GM12878 (cell line): Measurements from ENCODE around the gene ATP12A. TPM values are rescaled to one million over a fixed set of nuclear protein-coding genes. Genes with fewer than 3 reads are reported as not detected.

ENCODE experiments used
- ATAC-seq: fragments of 200-7000 bp; cut with Tn5 transposase; 3 replicates; pipeline ENCODE4 v1.9.1; 2020; ENCODE audit warnings: mild to moderate bottlenecking, moderate library complexity
- BruUV-seq: library from RNA; stranded (reverse); fragments of 400-500 nt; replicated peaks from 2 replicates; lab custom pipeline; 2021; lab: Mats Ljungman, UMichigan
- CTCF ChIA-PET: fragments of 300-600 bp; sonication (Branson Sonifier 250); formaldehyde crosslinking; extraction: SDS; loops from one replicate; lab custom pipeline; 2021; ENCODE audit warnings: inconsistent platforms; lab: Yijun Ruan, JAX
- POLR2A ChIA-PET: fragments of 350-600 bp; formaldehyde crosslinking; extraction: SDS; loops from one replicate; lab custom pipeline; 2021; ENCODE audit warnings: inconsistent platforms; lab: Charles Lee
- RAD21 ChIA-PET: fragments of 300-600 bp; sonication (Branson Sonifier 250); formaldehyde crosslinking; loops from one replicate; lab custom pipeline; 2023; ENCODE audit warnings: antibody characterized with exemption; ENCODE audit not compliant: unreplicated experiment; lab: Charles Lee
- SMC1A ChIA-PET: fragments of 300-600 bp; sonication (Branson Sonifier 250); formaldehyde crosslinking; loops from one replicate; lab custom pipeline; 2023; ENCODE audit not compliant: unreplicated experiment, uncharacterized antibody; lab: Charles Lee
- DNase-seq: peaks from one replicate; pipeline ENCODE4 v3.0.0-alpha.2; 2011; ENCODE audit warnings: low read depth, low spot score
- FAIRE-seq: peaks from 3 replicates; lab custom pipeline; 2011; peaks lifted over from hg19 to GRCh38; lab: Jason Lieb, UNC
- H2AFZ ChIP-seq: 2 replicates; pipeline ENCODE4 v1.6.0; 2011; ENCODE audit warnings: low read depth, low read length, control low read depth; ENCODE audit not compliant: control insufficient read depth
- H3K27ac ChIP-seq: 2 replicates; pipeline ENCODE4 v1.5.1; 2011; ENCODE audit warnings: control low read depth; ENCODE audit not compliant: control insufficient read depth, insufficient read depth
- H3K27me3 ChIP-seq, 2 experiments: replicated peaks in 1 of 2; 2 replicates each; pipeline versions ENCODE4 v1.6.0 to v1.6.1; 2011; ENCODE audit warnings: low read length in 1 of 2; ENCODE audit not compliant: control insufficient read depth in 2 of 2, insufficient read depth in 2 of 2
- H3K36me3 ChIP-seq, 2 experiments: 2 replicates each; pipeline ENCODE4 v1.5.1; 2011; ENCODE audit warnings: low read length in 1 of 2; ENCODE audit not compliant: control insufficient read depth in 2 of 2, insufficient read depth in 2 of 2
- H3K4me1 ChIP-seq: 2 replicates; pipeline ENCODE4 v1.6.1; 2011; ENCODE audit warnings: mild to moderate bottlenecking, low read length, moderate library complexity, mixed read lengths; ENCODE audit not compliant: control insufficient read depth, insufficient read depth
- H3K4me2 ChIP-seq: 2 replicates; pipeline ENCODE4 v1.6.0; 2011; ENCODE audit warnings: control low read depth; ENCODE audit not compliant: control insufficient read depth, insufficient read depth
- H3K4me3 ChIP-seq: fragments of 200-600 bp; sonication (generic); 2 replicates; pipeline ENCODE4 v1.5.1; 2016
- H3K79me2 ChIP-seq: 2 replicates; pipeline ENCODE4 v1.6.0; 2011; ENCODE audit warnings: low read length; ENCODE audit not compliant: control insufficient read depth, insufficient read depth
- H3K9ac ChIP-seq: 2 replicates; pipeline ENCODE4 v1.8.0; 2011; ENCODE audit warnings: low read length, control low read depth, mixed read lengths; ENCODE audit not compliant: control insufficient read depth, insufficient read depth
- H3K9me3 ChIP-seq: replicated peaks from 3 replicates; pipeline ENCODE4 v1.5.1; 2011; ENCODE audit warnings: mild to moderate bottlenecking, low read length; ENCODE audit not compliant: control insufficient read depth, insufficient read depth
- H4K20me1 ChIP-seq: 2 replicates; pipeline ENCODE4 v1.6.0; 2011; ENCODE audit not compliant: control insufficient read depth, insufficient read depth
- BHLHE40 ChIP-seq, 2 experiments: fragments of 450-650 bp in 1 of 2; IDR thresholded peaks; 2 replicates each; pipeline ENCODE4 v1.6.1; 2011 to 2017; ENCODE audit warnings: low read depth in 2 of 2, borderline replicate concordance in 1 of 2, improper control_type of control experiment in 1 of 2, low read length in 1 of 2, mild to moderate bottlenecking in 1 of 2
- IKZF2 ChIP-seq, 2 experiments: fragments of 450-650 bp; IDR thresholded peaks; 2 replicates each; pipeline ENCODE4 v1.6.1; 2017; ENCODE audit warnings: mild to moderate bottlenecking in 2 of 2, moderate library complexity in 2 of 2
- KDM1A ChIP-seq: fragments of 200-600 bp; sonication (generic); IDR thresholded peaks from 2 replicates; pipeline ENCODE4 v1.6.1; 2016; ENCODE audit warnings: borderline replicate concordance
- NBN ChIP-seq: fragments of 450-650 bp; IDR thresholded peaks from 2 replicates; pipeline ENCODE4 v1.6.1; 2016
- NR2F1 ChIP-seq: fragments of 450-650 bp; conservative IDR thresholded peaks from 2 replicates; pipeline ENCODE4 v1.6.1; 2017; ENCODE audit warnings: mild to moderate bottlenecking
- POLR2A ChIP-seq: IDR thresholded peaks from 2 replicates; pipeline ENCODE4 v1.6.1; 2011; ENCODE audit warnings: low read depth, mild to moderate bottlenecking, low read length
- RCOR1 ChIP-seq: conservative IDR thresholded peaks from 2 replicates; pipeline ENCODE4 v1.6.1; 2012; ENCODE audit warnings: low read depth, low read length, improper control_type of control experiment
- STAT1 ChIP-seq: fragments of 450-650 bp; conservative IDR thresholded peaks from 2 replicates; pipeline ENCODE4 v1.6.1; 2014; ENCODE audit warnings: antibody characterized with exemption, mild to moderate bottlenecking
- SUPT20H ChIP-seq: IDR thresholded peaks from 2 replicates; pipeline ENCODE4 v1.6.1; 2011; ENCODE audit warnings: low read depth, mild to moderate bottlenecking, low read length, moderate library complexity, borderline replicate concordance; ENCODE audit not compliant: control insufficient read depth
- YY1 ChIP-seq: IDR thresholded peaks from 2 replicates; pipeline ENCODE4 v1.6.1; 2011; ENCODE audit warnings: low read depth, mild to moderate bottlenecking, low read length
- WGBS: methylation state at CpG from one replicate; pipeline ENCODE4 v1.1.6; 2016; ENCODE audit warnings: low lambda C conversion rate; ENCODE audit not compliant: insufficient replicate concordance, insufficient coverage; ENCODE audit errors: missing lambda C conversion rate; 5-methylcytosine and 5-hydroxymethylcytosine counted together
- in situ Hi-C: fragments of 300-500 bp; cut with MboI; formaldehyde crosslinking; loops from 9 replicates; pipeline ENCODE4 v1.14.3; 2018; ENCODE audit warnings: mixed read lengths
- intact Hi-C: fragments of 100-400 bp; cut with micrococcal nuclease; formaldehyde crosslinking; loops from one replicate; pipeline ENCODE4 v1.14.2; 2022; ENCODE audit not compliant: unreplicated experiment
- polyA plus RNA-seq, 11 experiments: library from polyadenylated mRNA; depleted of rRNA in 4 of 11; unstranded in 6 of 11; stranded (reverse) in 5 of 11; fragments of >200 nt; fragmentation: Nextera tagmentation in 4 of 11; fragmentation: Illumina TruSeq in 1 of 11; extraction: Ambion mirVana in 4 of 11; extraction: Trizol in 1 of 11; gene quantifications; 1 replicate in 1 of 11; 2 replicates in 10 of 11; pipeline versions ENCODE4 v1.2.1 to v1.2.3, GENCODE V29; 2011 to 2016; ENCODE audit warnings: inconsistent platforms in 2 of 11, missing spikeins in 2 of 11, low read depth in 1 of 11
- total RNA-seq, 4 experiments: library from RNA; depleted of rRNA in 3 of 4; stranded (reverse); fragments of >200 nt in 3 of 4; fragmentation: Illumina TruSeq in 1 of 4; extraction: Trizol in 1 of 4; gene quantifications; 2 replicates each; pipeline versions ENCODE4 v1.2.1 to v1.2.3, GENCODE V29; 2013 to 2021

ATP12A gene
- total and polyA plus RNA-seq, 10 of the 15 experiments (the other 5 are each of a cell fraction or from before 2014, with no cell fraction given), result 0.02 to 0.08 (median 0.04) TPM; not detected in 6

- TF ChIP-seq KDM1A, result no peak
- TF ChIP-seq RCOR1, result no peak
- no peak for TF ChIP-seq NBN
- TF ChIP-seq POLR2A, result no peak
- TF ChIP-seq IKZF2 (IDR thresholded peaks at IDR 0.05), result no peak
- no peak for TF ChIP-seq SUPT20H
- TF ChIP-seq BHLHE40 (IDR thresholded peaks at IDR 0.05; ENCODE audit: borderline replicate concordance in 1 of 2, low read depth in 2 of 2, low read length in 1 of 2), result no peak
- no peak for TF ChIP-seq YY1
- no peak for TF ChIP-seq STAT1
- TF ChIP-seq NR2F1, result no peak
- FAIRE-seq, result no peak
- CTCF ChIA-PET, result interaction anchor here (0.6 to 1.2 kb wide), 3 partner anchors 11 to 100 kb away, joined by 3 to 7 read pairs (median 4); no protein-coding TSS in a partner anchor
Observed at GRCh38 chr13:24741791-24742190, 61.6 kb downstream of the ATP12A start.

More at GRCh38 chr13:24741791-24742190, 61.6 kb downstream of the ATP12A start:
- Histone ChIP-seq H3K36me3 (no peaks in the 10 kb centered on the region), H3K27me3 (peaks cover 0 to 13% of the 10 kb centered on the region in 2 experiments; a peak in 3 of 4 replicates), H2AFZ (no peak overlapping the region), H3K27ac (no peak overlapping the region), H3K9me3 (no peaks in the 10 kb centered on the region), H3K4me1 (no peaks in the 10 kb centered on the region), H3K4me2 (no peak overlapping the region), H3K4me3 (no peak overlapping the region), H3K9ac (no peak overlapping the region), H4K20me1 (no peaks in the 10 kb centered on the region), H3K79me2 (no peaks in the 10 kb centered on the region)
- ChIA-PET RAD21 (interaction anchor here (2.1 kb wide), 1 partner anchor 227 kb away, joined by 6 read pairs; no protein-coding TSS in a partner anchor), SMC1A (no interaction called here), POLR2A (no interaction called here)
- DNase-seq (no peak), ATAC-seq (no peak)
- in situ Hi-C loops, result no loop called here
- intact Hi-C loops, result loop anchor here (1.0 to 10.0 kb wide), 2 partner anchors 227 to 253 kb away; no protein-coding TSS in a partner anchor
- WGBS, result 30% methylated on average over 8 of the region's 8 CpGs
- BruUV-seq, result no TSS peak
